Stromal cell of bone marrow (primary cell): ENCODE results near the gene PARP6.

Source experiments
- DNase-seq: peaks from one replicate; pipeline ENCODE4 v3.0.0-alpha.2; 2012; ENCODE audit warnings: low read depth

The PARP6 gene

GRCh38 chr15:72198356-72199204, 73.8 kb downstream of the PARP6 start:
- no peak for DNase-seq

GRCh38 chr15:72197460-72198355, 74.6 kb downstream of the PARP6 start, which contains the start of gene GRAMD2A:
Gene GRAMD2A (minus strand): TSS chr15:72197787.
- no peak for DNase-seq

- no peak for DNase-seq
These were observed 75.3 kb downstream of the PARP6 start for GRCh38 chr15:72197041-72197459.

- no peak for DNase-seq
These were observed 75.8 kb downstream of the PARP6 start for GRCh38 chr15:72196409-72197040.

GRCh38 chr15:72195101-72195511, 77.2 kb downstream of the PARP6 start:
- DNase-seq = no peak

GRCh38 chr15:72193836-72194396, 78.4 kb downstream of the PARP6 start:
- no peak for DNase-seq

GRCh38 chr15:72192416-72192815, 79.9 kb downstream of the PARP6 start:
- no peak for DNase-seq
